ENCODE measurements around the gene C17orf113. TPM values are rescaled to one million over a fixed set of nuclear protein-coding genes. Genes with fewer than 3 reads are reported as not detected.

Gene C17orf113
- total and polyA plus RNA-seq, 2 of the 13 experiments (the other 11 are each of a cell fraction or from before 2014, with no cell fraction given) = 0.87 to 1.1 TPM

DNA sequence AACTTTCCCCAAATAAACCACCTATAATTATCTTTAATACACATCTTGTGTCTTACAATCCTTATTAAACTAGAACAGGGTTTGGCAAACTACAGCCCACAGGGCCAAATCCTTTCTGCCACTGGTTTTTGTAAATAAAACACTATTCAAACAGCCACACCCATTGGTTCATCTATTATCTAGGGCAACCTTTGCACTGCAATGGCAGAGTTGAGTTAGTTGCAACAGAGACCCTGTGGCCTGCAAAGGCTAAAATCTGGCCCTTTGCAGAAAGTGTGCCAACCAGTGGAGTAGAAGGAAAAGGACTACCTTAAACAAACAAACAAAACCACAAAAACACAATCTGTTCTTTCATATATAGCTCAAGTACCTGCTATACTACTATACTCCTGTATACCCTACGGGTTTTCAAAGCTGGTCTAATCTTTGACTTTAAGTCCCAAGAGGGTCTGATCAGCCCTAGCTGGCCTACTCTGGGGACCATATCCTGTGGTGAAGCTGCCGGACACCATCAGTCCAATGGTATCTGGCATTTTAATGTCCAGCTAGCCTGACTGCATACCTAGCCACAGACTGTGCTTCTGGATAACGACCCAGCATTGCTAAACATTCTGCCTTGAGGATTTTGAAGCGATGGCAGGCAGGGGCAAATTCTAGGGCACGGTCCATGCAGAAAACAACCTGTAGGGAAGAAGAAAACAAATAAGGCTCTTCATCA, 60.5 kb downstream of the C17orf113 start (continued):
- TF ChIP-seq, protein P1, sequence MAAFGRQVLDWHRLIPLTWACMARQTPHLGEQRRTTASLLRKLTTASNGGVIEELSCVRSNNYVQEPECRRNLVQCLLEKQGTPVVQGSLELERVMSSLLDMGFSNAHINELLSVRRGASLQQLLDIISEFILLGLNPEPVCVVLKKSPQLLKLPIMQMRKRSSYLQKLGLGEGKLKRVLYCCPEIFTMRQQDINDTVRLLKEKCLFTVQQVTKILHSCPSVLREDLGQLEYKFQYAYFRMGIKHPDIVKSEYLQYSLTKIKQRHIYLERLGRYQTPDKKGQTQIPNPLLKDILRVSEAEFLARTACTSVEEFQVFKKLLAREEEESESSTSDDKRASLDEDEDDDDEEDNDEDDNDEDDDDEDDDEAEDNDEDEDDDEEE (CRISPR knock-in tag; IDR thresholded peaks at IDR 0.05) = 0 out of 2 replicates have a peak, but pooled peaks have one; percentile 37
- TF ChIP-seq RXRB (CRISPR knock-in tag; IDR thresholded peaks at IDR 0.05; ENCODE audit: borderline replicate concordance) (peak; percentile 79), ZNF841 (CRISPR knock-in tag; IDR thresholded peaks at IDR 0.05; ENCODE audit: borderline replicate concordance) (no peak), ZNF282 (IDR thresholded peaks at IDR 0.05; ENCODE audit: partially characterized antibody) (no peak), ISX (CRISPR knock-in tag; conservative IDR thresholded peaks at IDR 0.05) (no peak), ZNF644 (CRISPR knock-in tag; IDR thresholded peaks at IDR 0.05; ENCODE audit: low read depth) (peak; percentile 95), BCL6 (CRISPR knock-in tag; IDR thresholded peaks at IDR 0.05) (peak; percentile 49), KAT2B (IDR thresholded peaks at IDR 0.05; ENCODE audit: borderline replicate concordance, low read depth, low read length) (no peak), RXRA (CRISPR knock-in tag; IDR thresholded peaks at IDR 0.05) (peak; percentile 29; the same call in 1 of the 2 replicates), ZNF160 (CRISPR knock-in tag; IDR thresholded peaks at IDR 0.05) (no peak), CREM (IDR thresholded peaks at IDR 0.05) (peak; percentile 54; the same call in 1 of the 2 replicates), CREM (CRISPR knock-in tag; IDR thresholded peaks at IDR 0.05) (no peak), SAP130 (CRISPR knock-in tag; IDR thresholded peaks at IDR 0.05; ENCODE audit: low read depth) (peak; percentile 79), HNF4G (IDR thresholded peaks at IDR 0.05; ENCODE audit: borderline replicate concordance, low read depth, low read length) (peak; percentile 96), HNF4G (CRISPR knock-in tag; IDR thresholded peaks at IDR 0.05; ENCODE audit: borderline replicate concordance, low read depth) (peak; percentile 50; the same call in 1 of the 2 replicates), ZBTB8A (CRISPR knock-in tag; IDR thresholded peaks at IDR 0.05; ENCODE audit: borderline replicate concordance, low read depth) (no peak), FOXA1 (IDR thresholded peaks at IDR 0.05) (no peak), FOXA1 (CRISPR knock-in tag; IDR thresholded peaks at IDR 0.05) (peak; percentile 73)
- TF ChIP-seq, protein P2, sequence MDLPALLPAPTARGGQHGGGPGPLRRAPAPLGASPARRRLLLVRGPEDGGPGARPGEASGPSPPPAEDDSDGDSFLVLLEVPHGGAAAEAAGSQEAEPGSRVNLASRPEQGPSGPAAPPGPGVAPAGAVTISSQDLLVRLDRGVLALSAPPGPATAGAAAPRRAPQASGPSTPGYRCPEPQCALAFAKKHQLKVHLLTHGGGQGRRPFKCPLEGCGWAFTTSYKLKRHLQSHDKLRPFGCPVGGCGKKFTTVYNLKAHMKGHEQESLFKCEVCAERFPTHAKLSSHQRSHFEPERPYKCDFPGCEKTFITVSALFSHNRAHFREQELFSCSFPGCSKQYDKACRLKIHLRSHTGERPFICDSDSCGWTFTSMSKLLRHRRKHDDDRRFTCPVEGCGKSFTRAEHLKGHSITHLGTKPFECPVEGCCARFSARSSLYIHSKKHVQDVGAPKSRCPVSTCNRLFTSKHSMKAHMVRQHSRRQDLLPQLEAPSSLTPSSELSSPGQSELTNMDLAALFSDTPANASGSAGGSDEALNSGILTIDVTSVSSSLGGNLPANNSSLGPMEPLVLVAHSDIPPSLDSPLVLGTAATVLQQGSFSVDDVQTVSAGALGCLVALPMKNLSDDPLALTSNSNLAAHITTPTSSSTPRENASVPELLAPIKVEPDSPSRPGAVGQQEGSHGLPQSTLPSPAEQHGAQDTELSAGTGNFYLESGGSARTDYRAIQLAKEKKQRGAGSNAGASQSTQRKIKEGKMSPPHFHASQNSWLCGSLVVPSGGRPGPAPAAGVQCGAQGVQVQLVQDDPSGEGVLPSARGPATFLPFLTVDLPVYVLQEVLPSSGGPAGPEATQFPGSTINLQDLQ (CRISPR knock-in tag; IDR thresholded peaks at IDR 0.05) = no peak
- TF ChIP-seq, protein P3, sequence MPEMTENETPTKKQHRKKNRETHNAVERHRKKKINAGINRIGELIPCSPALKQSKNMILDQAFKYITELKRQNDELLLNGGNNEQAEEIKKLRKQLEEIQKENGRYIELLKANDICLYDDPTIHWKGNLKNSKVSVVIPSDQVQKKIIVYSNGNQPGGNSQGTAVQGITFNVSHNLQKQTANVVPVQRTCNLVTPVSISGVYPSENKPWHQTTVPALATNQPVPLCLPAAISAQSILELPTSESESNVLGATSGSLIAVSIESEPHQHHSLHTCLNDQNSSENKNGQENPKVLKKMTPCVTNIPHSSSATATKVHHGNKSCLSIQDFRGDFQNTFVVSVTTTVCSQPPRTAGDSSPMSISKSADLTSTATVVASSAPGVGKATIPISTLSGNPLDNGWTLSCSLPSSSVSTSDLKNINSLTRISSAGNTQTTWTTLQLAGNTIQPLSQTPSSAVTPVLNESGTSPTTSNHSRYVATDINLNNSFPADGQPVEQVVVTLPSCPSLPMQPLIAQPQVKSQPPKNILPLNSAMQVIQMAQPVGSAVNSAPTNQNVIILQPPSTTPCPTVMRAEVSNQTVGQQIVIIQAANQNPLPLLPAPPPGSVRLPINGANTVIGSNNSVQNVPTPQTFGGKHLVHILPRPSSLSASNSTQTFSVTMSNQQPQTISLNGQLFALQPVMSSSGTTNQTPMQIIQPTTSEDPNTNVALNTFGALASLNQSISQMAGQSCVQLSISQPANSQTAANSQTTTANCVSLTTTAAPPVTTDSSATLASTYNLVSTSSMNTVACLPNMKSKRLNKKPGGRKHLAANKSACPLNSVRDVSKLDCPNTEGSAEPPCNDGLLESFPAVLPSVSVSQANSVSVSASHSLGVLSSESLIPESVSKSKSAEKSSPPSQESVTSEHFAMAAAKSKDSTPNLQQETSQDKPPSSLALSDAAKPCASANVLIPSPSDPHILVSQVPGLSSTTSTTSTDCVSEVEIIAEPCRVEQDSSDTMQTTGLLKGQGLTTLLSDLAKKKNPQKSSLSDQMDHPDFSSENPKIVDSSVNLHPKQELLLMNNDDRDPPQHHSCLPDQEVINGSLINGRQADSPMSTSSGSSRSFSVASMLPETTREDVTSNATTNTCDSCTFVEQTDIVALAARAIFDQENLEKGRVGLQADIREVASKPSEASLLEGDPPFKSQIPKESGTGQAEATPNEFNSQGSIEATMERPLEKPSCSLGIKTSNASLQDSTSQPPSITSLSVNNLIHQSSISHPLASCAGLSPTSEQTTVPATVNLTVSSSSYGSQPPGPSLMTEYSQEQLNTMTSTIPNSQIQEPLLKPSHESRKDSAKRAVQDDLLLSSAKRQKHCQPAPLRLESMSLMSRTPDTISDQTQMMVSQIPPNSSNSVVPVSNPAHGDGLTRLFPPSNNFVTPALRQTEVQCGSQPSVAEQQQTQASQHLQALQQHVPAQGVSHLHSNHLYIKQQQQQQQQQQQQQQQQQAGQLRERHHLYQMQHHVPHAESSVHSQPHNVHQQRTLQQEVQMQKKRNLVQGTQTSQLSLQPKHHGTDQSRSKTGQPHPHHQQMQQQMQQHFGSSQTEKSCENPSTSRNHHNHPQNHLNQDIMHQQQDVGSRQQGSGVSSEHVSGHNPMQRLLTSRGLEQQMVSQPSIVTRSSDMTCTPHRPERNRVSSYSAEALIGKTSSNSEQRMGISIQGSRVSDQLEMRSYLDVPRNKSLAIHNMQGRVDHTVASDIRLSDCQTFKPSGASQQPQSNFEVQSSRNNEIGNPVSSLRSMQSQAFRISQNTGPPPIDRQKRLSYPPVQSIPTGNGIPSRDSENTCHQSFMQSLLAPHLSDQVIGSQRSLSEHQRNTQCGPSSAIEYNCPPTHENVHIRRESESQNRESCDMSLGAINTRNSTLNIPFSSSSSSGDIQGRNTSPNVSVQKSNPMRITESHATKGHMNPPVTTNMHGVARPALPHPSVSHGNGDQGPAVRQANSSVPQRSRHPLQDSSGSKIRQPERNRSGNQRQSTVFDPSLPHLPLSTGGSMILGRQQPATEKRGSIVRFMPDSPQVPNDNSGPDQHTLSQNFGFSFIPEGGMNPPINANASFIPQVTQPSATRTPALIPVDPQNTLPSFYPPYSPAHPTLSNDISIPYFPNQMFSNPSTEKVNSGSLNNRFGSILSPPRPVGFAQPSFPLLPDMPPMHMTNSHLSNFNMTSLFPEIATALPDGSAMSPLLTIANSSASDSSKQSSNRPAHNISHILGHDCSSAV (CRISPR knock-in tag; IDR thresholded peaks at IDR 0.05; ENCODE audit: borderline replicate concordance) = no peak

Measured in HepG2 (cell line).